ENCODE measurements around the gene SYTL3. TPM values are rescaled to one million over a fixed set of nuclear protein-coding genes. Genes with fewer than 3 reads are reported as not detected.

SYTL3 gene, protein sequence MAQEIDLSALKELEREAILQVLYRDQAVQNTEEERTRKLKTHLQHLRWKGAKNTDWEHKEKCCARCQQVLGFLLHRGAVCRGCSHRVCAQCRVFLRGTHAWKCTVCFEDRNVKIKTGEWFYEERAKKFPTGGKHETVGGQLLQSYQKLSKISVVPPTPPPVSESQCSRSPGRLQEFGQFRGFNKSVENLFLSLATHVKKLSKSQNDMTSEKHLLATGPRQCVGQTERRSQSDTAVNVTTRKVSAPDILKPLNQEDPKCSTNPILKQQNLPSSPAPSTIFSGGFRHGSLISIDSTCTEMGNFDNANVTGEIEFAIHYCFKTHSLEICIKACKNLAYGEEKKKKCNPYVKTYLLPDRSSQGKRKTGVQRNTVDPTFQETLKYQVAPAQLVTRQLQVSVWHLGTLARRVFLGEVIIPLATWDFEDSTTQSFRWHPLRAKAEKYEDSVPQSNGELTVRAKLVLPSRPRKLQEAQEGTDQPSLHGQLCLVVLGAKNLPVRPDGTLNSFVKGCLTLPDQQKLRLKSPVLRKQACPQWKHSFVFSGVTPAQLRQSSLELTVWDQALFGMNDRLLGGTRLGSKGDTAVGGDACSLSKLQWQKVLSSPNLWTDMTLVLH
- 0.27 to 0.39 TPM (median 0.28 TPM) in 3 replicates for total RNA-seq (2021)
- percentile 13 among the genes with signal in this experiment for Bru-seq, nascent RNA
- long read RNA-seq, experiment 1, partial matches to known transcripts: 0 of 1 reads
- long read RNA-seq, experiment 1, other reads (novel, unspliced or antisense): 1 of 1 reads
- long read RNA-seq, experiment 2: 0 reads
- long read RNA-seq, experiment 3: 0 reads

DNA sequence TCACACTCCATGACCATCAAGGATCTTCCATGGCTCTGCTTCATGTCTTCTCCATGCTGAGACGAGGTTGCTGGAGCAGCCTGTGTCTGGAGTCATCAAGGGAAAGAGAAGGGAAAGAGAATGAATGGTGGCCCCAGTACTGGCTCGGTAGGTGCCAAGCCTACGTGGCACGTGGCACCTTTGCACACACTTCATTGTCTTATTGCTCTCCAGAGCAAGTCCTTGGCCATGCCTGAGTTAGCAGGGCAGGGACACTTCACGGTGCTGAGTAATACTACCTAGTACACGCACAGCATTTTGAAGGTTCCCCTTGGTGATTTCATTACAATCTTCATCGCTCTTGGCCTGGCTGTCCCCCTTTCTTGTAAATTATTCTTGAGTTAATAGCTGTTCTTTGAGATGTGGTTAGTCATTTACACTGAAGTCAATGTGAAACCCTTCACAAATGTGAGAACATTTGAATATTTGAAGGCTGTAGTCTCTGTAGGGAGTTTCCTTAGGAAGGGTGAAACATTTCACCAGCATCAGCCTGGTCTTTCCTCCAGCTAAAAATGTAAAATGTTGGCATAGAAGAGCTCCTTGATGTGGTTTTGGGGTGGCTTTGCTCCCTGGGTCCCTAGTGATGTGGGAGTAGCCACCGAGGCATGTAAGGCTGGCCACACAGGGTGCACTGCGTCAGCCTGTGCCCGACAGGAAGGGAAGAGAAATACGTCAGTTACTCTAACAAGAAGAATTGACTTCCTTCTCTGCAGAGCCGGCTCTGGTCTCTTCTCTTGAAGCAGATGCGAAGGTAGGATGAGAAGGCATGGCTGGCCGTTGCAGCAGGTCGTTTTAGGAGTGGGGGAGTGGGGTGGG lies at the start of gene SYTL3:
SYTL3 (plus strand) TSS at position 766 of the 855 bp plus-strand sequence. CDS start 13,215 bp downstream, outside the sequence.
- ATAC-seq: no peak
- CTCF ChIA-PET: interaction anchor here (0.6 to 2.8 kb wide), 4 partner anchors 11 to 42 kb away, joined by 3 to 14 read pairs (median 4); no protein-coding TSS in a partner anchor
- DNase-seq (ENCODE audit: low spot score): no peak
- no peaks in the 10 kb centered on the region for H3K9me3 Mint-ChIP-seq
- no peak within 1 kb of the TSS for H3K27ac Mint-ChIP-seq
- H3K27me3 Mint-ChIP-seq (ENCODE audit: low read depth): peaks cover 15% of the 10 kb centered on the region
- H3K4me1 Mint-ChIP-seq: peaks cover 15% of the 10 kb centered on the region
- TF ChIP-seq ATF1 (CRISPR knock-in tag; IDR thresholded peaks at IDR 0.05): no peak
- TF ChIP-seq, protein P1, sequence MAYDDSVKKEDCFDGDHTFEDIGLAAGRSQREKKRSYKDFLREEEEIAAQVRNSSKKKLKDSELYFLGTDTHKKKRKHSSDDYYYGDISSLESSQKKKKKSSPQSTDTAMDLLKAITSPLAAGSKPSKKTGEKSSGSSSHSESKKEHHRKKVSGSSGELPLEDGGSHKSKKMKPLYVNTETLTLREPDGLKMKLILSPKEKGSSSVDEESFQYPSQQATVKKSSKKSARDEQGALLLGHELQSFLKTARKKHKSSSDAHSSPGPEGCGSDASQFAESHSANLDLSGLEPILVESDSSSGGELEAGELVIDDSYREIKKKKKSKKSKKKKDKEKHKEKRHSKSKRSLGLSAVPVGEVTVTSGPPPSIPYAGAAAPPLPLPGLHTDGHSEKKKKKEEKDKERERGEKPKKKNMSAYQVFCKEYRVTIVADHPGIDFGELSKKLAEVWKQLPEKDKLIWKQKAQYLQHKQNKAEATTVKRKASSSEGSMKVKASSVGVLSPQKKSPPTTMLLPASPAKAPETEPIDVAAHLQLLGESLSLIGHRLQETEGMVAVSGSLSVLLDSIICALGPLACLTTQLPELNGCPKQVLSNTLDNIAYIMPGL (CRISPR knock-in tag; IDR thresholded peaks at IDR 0.05): no peak
- TF ChIP-seq, protein P2, sequence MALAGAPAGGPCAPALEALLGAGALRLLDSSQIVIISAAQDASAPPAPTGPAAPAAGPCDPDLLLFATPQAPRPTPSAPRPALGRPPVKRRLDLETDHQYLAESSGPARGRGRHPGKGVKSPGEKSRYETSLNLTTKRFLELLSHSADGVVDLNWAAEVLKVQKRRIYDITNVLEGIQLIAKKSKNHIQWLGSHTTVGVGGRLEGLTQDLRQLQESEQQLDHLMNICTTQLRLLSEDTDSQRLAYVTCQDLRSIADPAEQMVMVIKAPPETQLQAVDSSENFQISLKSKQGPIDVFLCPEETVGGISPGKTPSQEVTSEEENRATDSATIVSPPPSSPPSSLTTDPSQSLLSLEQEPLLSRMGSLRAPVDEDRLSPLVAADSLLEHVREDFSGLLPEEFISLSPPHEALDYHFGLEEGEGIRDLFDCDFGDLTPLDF (CRISPR knock-in tag; IDR thresholded peaks at IDR 0.05): no peak
- TF ChIP-seq, protein P3, sequence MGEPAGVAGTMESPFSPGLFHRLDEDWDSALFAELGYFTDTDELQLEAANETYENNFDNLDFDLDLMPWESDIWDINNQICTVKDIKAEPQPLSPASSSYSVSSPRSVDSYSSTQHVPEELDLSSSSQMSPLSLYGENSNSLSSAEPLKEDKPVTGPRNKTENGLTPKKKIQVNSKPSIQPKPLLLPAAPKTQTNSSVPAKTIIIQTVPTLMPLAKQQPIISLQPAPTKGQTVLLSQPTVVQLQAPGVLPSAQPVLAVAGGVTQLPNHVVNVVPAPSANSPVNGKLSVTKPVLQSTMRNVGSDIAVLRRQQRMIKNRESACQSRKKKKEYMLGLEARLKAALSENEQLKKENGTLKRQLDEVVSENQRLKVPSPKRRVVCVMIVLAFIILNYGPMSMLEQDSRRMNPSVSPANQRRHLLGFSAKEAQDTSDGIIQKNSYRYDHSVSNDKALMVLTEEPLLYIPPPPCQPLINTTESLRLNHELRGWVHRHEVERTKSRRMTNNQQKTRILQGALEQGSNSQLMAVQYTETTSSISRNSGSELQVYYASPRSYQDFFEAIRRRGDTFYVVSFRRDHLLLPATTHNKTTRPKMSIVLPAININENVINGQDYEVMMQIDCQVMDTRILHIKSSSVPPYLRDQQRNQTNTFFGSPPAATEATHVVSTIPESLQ (CRISPR knock-in tag; IDR thresholded peaks at IDR 0.05): no peak
- TF ChIP-seq NR2C2 (CRISPR knock-in tag; IDR thresholded peaks at IDR 0.05): no peak
- TF ChIP-seq SOX15 (CRISPR knock-in tag; IDR thresholded peaks at IDR 0.05): no peak
- no peak for TF ChIP-seq ZNF219 (CRISPR knock-in tag; IDR thresholded peaks at IDR 0.05; ENCODE audit: borderline replicate concordance)
- TF ChIP-seq RELA (CRISPR knock-in tag; IDR thresholded peaks at IDR 0.05; ENCODE audit: borderline replicate concordance): no peak
- TF ChIP-seq, protein P4, sequence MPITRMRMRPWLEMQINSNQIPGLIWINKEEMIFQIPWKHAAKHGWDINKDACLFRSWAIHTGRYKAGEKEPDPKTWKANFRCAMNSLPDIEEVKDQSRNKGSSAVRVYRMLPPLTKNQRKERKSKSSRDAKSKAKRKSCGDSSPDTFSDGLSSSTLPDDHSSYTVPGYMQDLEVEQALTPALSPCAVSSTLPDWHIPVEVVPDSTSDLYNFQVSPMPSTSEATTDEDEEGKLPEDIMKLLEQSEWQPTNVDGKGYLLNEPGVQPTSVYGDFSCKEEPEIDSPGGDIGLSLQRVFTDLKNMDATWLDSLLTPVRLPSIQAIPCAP (CRISPR knock-in tag; IDR thresholded peaks at IDR 0.05): no peak
- TF ChIP-seq, protein P5, sequence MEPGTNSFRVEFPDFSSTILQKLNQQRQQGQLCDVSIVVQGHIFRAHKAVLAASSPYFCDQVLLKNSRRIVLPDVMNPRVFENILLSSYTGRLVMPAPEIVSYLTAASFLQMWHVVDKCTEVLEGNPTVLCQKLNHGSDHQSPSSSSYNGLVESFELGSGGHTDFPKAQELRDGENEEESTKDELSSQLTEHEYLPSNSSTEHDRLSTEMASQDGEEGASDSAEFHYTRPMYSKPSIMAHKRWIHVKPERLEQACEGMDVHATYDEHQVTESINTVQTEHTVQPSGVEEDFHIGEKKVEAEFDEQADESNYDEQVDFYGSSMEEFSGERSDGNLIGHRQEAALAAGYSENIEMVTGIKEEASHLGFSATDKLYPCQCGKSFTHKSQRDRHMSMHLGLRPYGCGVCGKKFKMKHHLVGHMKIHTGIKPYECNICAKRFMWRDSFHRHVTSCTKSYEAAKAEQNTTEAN (CRISPR knock-in tag; IDR thresholded peaks at IDR 0.05): no peak
- no peak for TF ChIP-seq ZNF263 (CRISPR knock-in tag; IDR thresholded peaks at IDR 0.05; ENCODE audit: low read depth)
- no peak for TF ChIP-seq TP53 (CRISPR knock-in tag; IDR thresholded peaks at IDR 0.05)
- TF ChIP-seq ZNF396 (CRISPR knock-in tag; IDR thresholded peaks at IDR 0.05; ENCODE audit: borderline replicate concordance): no peak
- TF ChIP-seq, protein P6, sequence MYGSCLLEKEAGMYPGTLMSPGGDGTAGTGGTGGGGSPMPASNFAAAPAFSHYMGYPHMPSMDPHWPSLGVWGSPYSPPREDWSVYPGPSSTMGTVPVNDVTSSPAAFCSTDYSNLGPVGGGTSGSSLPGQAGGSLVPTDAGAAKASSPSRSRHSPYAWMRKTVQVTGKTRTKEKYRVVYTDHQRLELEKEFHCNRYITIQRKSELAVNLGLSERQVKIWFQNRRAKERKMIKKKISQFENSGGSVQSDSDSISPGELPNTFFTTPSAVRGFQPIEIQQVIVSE (CRISPR knock-in tag; IDR thresholded peaks at IDR 0.05; ENCODE audit: borderline replicate concordance): no peak
- no peak for TF ChIP-seq MXD4 (CRISPR knock-in tag; IDR thresholded peaks at IDR 0.05; ENCODE audit: borderline replicate concordance)
- H3K4me3 Mint-ChIP-seq: no peak within 1 kb of the TSS
- POLR2A ChIA-PET: no interaction called here
- no peaks in the 10 kb centered on the region for H3K36me3 Mint-ChIP-seq

Data from WTC11 (cell line).